HUES6 (cell line): Measurements from ENCODE around the gene CALML6.
A peak's percentile ranks its signal among the peaks of the same experiment; 100 is the strongest.

Source experiments
- H3K27ac ChIP-seq: 2 replicates; pipeline ENCODE4 v1.7.0; 2013; ENCODE audit warnings: low read depth, mild to moderate bottlenecking, low read length, inconsistent platforms
- H3K27me3 ChIP-seq: 2 replicates; pipeline ENCODE4 v1.6.1; 2013; ENCODE audit warnings: low read length; ENCODE audit not compliant: control insufficient read depth, insufficient read depth
- H3K36me3 ChIP-seq: 2 replicates; pipeline ENCODE4 v1.6.1; 2013; ENCODE audit warnings: low read length; ENCODE audit not compliant: control insufficient read depth, insufficient read depth
- H3K4me1 ChIP-seq: 2 replicates; pipeline ENCODE4 v1.6.1; 2013; ENCODE audit warnings: low read length; ENCODE audit not compliant: control insufficient read depth, insufficient read depth
- H3K4me3 ChIP-seq: 2 replicates; pipeline ENCODE4 v1.5.1; 2013; ENCODE audit warnings: low read depth, low read length
- H3K9ac ChIP-seq: one replicate; pipeline ENCODE4 v1.6.1; 2013; ENCODE audit warnings: mild to moderate bottlenecking, low read length
- H3K9me3 ChIP-seq: 2 replicates; pipeline ENCODE4 v1.6.1; 2013; ENCODE audit warnings: low read depth, low read length; ENCODE audit not compliant: control insufficient read depth, insufficient read depth

CALML6 gene

DNA sequence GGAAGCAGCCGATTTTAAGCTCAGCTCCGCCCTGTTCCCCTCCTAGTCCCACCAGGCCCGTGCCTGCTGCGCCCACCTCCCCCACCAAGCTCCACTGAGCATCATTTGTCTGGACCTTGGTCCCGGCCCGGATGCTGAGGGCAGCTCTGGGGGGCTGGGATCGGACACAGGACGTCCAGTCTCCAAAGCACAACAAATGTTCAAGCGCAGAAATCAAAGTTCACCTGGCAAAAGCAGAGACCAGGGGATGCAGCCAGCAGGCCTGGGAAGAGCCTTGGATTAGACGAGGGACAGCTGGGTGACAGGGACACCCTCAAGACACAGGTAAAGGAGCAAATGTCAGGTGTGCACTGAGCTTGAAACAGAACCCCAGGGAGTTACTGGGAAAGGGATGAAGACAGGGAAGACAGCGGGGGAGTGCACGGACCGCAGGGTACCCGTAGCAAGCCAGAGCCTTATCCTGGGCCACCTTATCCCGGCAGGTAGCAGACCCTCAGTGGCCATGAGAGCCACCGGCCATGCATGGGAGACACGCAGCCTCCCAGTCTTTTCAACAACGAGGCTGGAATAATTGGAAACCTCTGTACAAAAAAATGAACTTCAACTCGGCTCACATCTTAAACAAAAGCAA lies 26.3 kb downstream of the CALML6 start:
- no peaks in the 10 kb centered on the region for H3K36me3 ChIP-seq
- H3K4me3 ChIP-seq = no peak overlapping the region
- no peaks in the 10 kb centered on the region for H3K9me3 ChIP-seq
- no peak overlapping the region for H3K9ac ChIP-seq
- no peaks in the 10 kb centered on the region for H3K27me3 ChIP-seq
- peaks cover 7% of the 10 kb centered on the region; the same call in 1 of the 2 replicates for H3K4me1 ChIP-seq
- H3K27ac ChIP-seq = no peak overlapping the region

DNA sequence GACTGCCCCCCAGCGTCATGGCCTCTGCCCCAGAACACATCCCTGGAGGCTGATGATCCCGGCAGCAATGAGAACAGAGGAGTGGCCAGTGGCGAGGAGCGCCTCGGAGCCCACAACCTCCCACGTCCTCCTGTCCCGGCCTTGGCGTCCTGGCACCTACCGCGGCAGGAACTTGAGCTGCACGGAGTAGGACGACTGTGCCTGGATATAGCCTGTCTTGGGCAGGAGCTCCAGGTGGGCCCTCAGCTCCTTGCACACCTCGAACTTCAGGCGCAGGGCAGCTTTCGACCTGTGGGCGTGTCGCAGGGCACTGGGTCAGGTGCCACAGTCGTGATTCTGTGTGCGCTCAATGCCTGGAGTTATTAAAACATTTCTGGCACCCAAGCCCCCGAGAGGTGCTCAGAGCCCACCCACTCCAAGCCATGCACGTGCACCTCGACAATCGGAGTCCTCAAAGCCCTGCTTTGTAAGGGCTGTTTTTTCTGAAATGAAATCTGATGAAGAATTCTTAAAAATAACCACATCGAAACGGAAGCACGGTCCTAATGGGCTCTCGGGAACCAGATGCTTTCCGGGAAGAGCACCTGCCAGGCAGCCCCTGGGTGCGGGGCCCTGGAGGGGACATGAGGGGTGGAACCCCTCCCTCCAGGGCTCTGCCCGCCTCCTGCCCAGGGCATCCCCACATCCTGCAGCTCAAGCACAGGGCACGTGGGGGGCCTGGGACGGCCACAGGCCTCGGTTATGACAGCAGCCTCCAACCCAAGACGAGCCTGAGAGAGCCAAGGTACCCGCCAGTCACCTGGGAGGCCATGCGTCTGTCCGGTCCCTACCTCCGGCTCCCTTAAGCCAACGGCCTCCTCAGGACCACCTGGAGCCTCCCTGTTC lies 27.1 kb downstream of the CALML6 start:
- Histone ChIP-seq H3K9me3 (no peaks in the 10 kb centered on the region), H3K27me3 (no peaks in the 10 kb centered on the region), H3K36me3 (no peaks in the 10 kb centered on the region), H3K4me3 (no peak overlapping the region), H3K27ac (no peak overlapping the region), H3K4me1 (peaks cover 7% of the 10 kb centered on the region; the same call in 1 of the 2 replicates), H3K9ac (no peak overlapping the region)

- Histone ChIP-seq H3K9ac (no peak overlapping the region), H3K4me1 (peaks cover 7% of the 10 kb centered on the region; the same call in 1 of the 2 replicates), H3K27ac (no peak overlapping the region), H3K4me3 (no peak overlapping the region), H3K9me3 (no peaks in the 10 kb centered on the region), H3K27me3 (no peaks in the 10 kb centered on the region), H3K36me3 (no peaks in the 10 kb centered on the region)
Observed at GRCh38 chr1:1942753-1943656, 27.9 kb downstream of the CALML6 start.

GRCh38 chr1:1943834-1944570 lies 28.9 kb downstream of the CALML6 start:
- H3K9ac ChIP-seq = peak overlapping the region; percentile 14
- no peaks in the 10 kb centered on the region for H3K9me3 ChIP-seq
- H3K4me3 ChIP-seq = peak overlapping the region; percentile 70
- no peaks in the 10 kb centered on the region for H3K36me3 ChIP-seq
- H3K4me1 ChIP-seq = peaks cover 7% of the 10 kb centered on the region; the same call in 1 of the 2 replicates
- no peaks in the 10 kb centered on the region for H3K27me3 ChIP-seq
- no peak overlapping the region for H3K27ac ChIP-seq

GRCh38 chr1:1945782-1946393 lies 30.8 kb downstream of the CALML6 start:
- Histone ChIP-seq H3K27ac (no peak overlapping the region), H3K4me1 (peaks cover 7% of the 10 kb centered on the region; the same call in 1 of the 2 replicates), H3K9ac (no peak overlapping the region), H3K4me3 (no peak overlapping the region), H3K36me3 (no peaks in the 10 kb centered on the region), H3K9me3 (no peaks in the 10 kb centered on the region), H3K27me3 (no peaks in the 10 kb centered on the region)

- Histone ChIP-seq H3K27me3 (no peaks in the 10 kb centered on the region), H3K36me3 (no peaks in the 10 kb centered on the region), H3K4me3 (no peak overlapping the region), H3K4me1 (peaks cover 7% of the 10 kb centered on the region; the same call in 1 of the 2 replicates), H3K27ac (no peak overlapping the region), H3K9me3 (no peaks in the 10 kb centered on the region), H3K9ac (no peak overlapping the region)
Observed at GRCh38 chr1:1946540-1946939, 31.5 kb downstream of the CALML6 start.

GRCh38 chr1:1947493-1947892 lies 32.4 kb downstream of the CALML6 start:
- H3K36me3 ChIP-seq = no peaks in the 10 kb centered on the region

DNA sequence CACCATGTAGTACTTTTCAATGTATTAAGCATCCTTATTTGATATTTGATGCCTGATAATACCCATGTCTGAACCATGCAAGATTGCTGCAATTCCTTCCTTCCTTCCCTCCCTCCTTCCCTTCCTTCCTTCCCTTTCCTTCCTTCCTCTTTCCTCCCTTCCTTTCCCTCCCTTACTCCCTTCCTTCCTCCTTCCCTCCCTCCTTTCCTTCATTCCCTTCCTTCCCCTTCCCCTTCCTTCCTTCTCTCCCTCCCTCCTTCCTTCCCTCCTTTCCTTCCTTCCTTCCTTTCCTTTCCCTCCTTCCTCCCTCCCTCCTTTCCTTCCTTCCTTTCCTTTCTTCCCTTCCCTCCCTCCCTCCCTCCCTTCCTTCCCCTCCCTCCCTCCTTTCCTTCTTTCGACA lies 33.7 kb downstream of the CALML6 start:
- Histone ChIP-seq H3K36me3 (no peaks in the 10 kb centered on the region), H3K27me3 (no peaks in the 10 kb centered on the region), H3K4me1 (peaks cover 4% of the 10 kb centered on the region; the same call in 1 of the 2 replicates), H3K27ac (no peak overlapping the region), H3K4me3 (no peak overlapping the region), H3K9me3 (no peaks in the 10 kb centered on the region), H3K9ac (no peak overlapping the region)

More at GRCh38 chr1:1947493-1947892, 32.4 kb downstream of the CALML6 start:
- no peak overlapping the region for H3K4me3 ChIP-seq
- no peaks in the 10 kb centered on the region for H3K9me3 ChIP-seq
- peaks cover 7% of the 10 kb centered on the region; the same call in 1 of the 2 replicates for H3K4me1 ChIP-seq
- no peak overlapping the region for H3K27ac ChIP-seq
- H3K27me3 ChIP-seq = no peaks in the 10 kb centered on the region
- H3K9ac ChIP-seq = no peak overlapping the region

- Histone ChIP-seq H3K4me3 (no peak overlapping the region), H3K27me3 (no peaks in the 10 kb centered on the region)
Observed at GRCh38 chr1:1950940-1951339, 35.9 kb downstream of the CALML6 start.

DNA sequence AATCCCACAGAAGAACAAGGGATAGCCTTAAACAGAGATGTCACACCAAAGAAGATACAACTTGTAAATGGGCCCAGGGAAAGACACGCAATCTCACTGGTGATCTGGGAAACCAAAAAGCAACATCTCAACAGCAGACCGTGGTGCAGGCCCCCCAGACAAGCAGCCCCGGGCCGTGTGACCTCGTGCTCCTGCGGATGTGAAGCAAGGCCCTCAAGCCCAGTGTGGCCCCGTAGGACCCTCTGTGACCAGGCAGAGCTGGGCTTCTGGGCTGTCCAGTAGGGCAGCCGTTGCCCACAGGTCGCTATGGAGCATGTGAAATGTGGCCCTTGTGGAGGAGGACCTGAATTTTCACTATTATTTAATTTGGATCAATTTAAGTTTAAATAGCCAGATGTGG lies 39.0 kb downstream of the CALML6 start:
- Histone ChIP-seq H3K36me3 (no peaks in the 10 kb centered on the region), H3K4me3 (no peak overlapping the region), H3K27ac (no peak overlapping the region), H3K27me3 (no peaks in the 10 kb centered on the region), H3K4me1 (no peaks in the 10 kb centered on the region; the same call in 1 of the 2 replicates), H3K9me3 (0 out of 2 replicates have a peak, but pooled peaks cover 6% of the 10 kb centered on the region), H3K9ac (no peak overlapping the region)

More at GRCh38 chr1:1950940-1951339, 35.9 kb downstream of the CALML6 start:
- Histone ChIP-seq H3K4me1 (no peaks in the 10 kb centered on the region; the same call in 1 of the 2 replicates), H3K27ac (no peak overlapping the region), H3K36me3 (no peaks in the 10 kb centered on the region), H3K9ac (no peak overlapping the region), H3K9me3 (0 out of 2 replicates have a peak, but pooled peaks cover 6% of the 10 kb centered on the region)
